Measurements from ENCODE around the gene RHBDF2. TPM values are rescaled to one million over a fixed set of nuclear protein-coding genes. Genes with fewer than 3 reads are reported as not detected.

RHBDF2 gene
- polyA plus RNA-seq, 1 donor (not counting 4 experiments of a cell fraction or from before 2014, with no cell fraction given): 14.9 TPM

DNA sequence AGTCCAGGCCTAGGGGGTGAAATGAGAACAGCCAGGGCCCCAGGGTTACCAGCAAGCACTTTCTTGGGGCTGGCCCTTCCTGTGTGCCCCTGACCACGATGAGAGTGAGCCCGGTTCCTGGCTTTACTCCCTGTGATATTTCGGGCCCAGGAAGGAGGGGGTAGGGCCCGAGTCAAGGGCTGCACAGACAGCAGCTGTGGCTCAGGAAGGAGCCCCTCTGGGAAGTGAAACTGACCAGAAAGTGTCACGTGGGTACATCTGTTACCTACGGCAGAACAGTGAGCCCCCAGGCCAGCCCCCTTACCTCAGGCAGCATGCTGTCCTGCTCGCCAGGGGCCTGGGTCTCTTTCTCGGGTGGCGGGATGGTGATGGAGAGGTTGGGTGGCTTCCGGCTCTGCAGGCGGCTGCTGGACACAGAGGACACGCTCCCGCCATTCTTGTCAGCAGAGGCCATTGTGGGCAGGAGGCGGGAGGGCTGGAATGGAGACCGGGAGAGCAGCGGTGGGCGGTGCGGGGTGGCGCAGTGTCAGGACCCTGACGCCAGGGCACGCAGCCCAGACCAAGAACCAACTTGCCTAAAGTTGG, 20.1 kb downstream of the RHBDF2 start:
- no peak for TF ChIP-seq EZH2 (IDR thresholded peaks at IDR 0.05; ENCODE audit: low read length)
- TF ChIP-seq, protein P1, sequence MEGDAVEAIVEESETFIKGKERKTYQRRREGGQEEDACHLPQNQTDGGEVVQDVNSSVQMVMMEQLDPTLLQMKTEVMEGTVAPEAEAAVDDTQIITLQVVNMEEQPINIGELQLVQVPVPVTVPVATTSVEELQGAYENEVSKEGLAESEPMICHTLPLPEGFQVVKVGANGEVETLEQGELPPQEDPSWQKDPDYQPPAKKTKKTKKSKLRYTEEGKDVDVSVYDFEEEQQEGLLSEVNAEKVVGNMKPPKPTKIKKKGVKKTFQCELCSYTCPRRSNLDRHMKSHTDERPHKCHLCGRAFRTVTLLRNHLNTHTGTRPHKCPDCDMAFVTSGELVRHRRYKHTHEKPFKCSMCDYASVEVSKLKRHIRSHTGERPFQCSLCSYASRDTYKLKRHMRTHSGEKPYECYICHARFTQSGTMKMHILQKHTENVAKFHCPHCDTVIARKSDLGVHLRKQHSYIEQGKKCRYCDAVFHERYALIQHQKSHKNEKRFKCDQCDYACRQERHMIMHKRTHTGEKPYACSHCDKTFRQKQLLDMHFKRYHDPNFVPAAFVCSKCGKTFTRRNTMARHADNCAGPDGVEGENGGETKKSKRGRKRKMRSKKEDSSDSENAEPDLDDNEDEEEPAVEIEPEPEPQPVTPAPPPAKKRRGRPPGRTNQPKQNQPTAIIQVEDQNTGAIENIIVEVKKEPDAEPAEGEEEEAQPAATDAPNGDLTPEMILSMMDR (optimal IDR thresholded peaks at IDR 0.05 in 1 of 3, IDR thresholded peaks at IDR 0.05 in 1 of 3, conservative IDR thresholded peaks at IDR 0.05 in 1 of 3; ENCODE audit: extremely low read depth in 1 of 3, insufficient read depth in 2 of 3, low read length in 3 of 3): no peak
- FAIRE-seq: no peak
- Histone ChIP-seq H3K36me3 (ENCODE audit: control insufficient read depth in 2 of 2, extremely low read depth in 1 of 2, insufficient read depth in 2 of 2, low read length in 2 of 2) (peaks cover 3 to 30% of the 10 kb centered on the region in 2 experiments), H3K4me3 (ENCODE audit: control insufficient read depth in 2 of 3, extremely low read depth in 1 of 3, insufficient read depth in 2 of 3, low read depth in 1 of 3, low read length in 3 of 3) (no peak overlapping the region), H3K4me2 (ENCODE audit: control insufficient read depth, extremely low read depth, insufficient read depth, low read depth, low read length) (no peak overlapping the region), H4K20me1 (ENCODE audit: control insufficient read depth, extremely low read depth, insufficient read depth, low read length) (no peaks in the 10 kb centered on the region), H2AFZ (ENCODE audit: control insufficient read depth, low read length) (no peak overlapping the region), H3K4me1 (ENCODE audit: control insufficient read depth, extremely low read depth, insufficient read depth, low read length) (peaks cover 6% of the 10 kb centered on the region), H3K9ac (ENCODE audit: control insufficient read depth, extremely low read depth, insufficient read depth, low read length) (no peak overlapping the region), H3K79me2 (ENCODE audit: control insufficient read depth, insufficient read depth, low read length) (no peaks in the 10 kb centered on the region), H3K27me3 (ENCODE audit: control insufficient read depth, extremely low read depth, insufficient read depth, low read length) (no peaks in the 10 kb centered on the region), H3K27ac (ENCODE audit: control insufficient read depth, insufficient read depth, low read length) (no peak overlapping the region), H3K9me1 (ENCODE audit: control insufficient read depth, extremely low read depth, insufficient read depth, low read length) (no peaks in the 10 kb centered on the region), H3K9me3 (ENCODE audit: control insufficient read depth, low read depth, low read length) (no peaks in the 10 kb centered on the region)
- dilution Hi-C loops (cut with MboI; ENCODE audit: extremely low pct_ligation_motif_present, low sequenced_read_pairs): no loop called here
- DNase-seq (ENCODE audit: low read depth, low spot score): no peak

DNA sequence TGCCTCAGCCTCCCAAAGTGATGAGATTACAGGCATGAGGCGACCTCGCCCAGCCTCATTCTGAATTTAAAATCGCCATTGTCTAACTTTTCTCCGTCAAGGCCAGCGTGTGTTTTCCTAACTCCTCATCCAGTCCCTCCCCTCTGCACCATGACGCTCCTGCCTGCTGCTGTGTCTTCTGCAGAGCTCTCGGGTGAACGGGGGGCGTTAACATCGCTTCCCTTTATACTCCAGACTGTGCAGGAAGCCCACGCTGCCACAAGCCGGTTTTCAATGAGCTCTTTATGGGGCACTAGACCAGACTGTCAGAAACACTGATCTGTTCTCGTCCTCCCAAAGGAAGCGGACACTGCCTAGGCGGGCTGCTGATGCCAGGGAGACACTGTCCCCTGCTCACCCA, 20.6 kb downstream of the RHBDF2 start:
- Histone ChIP-seq H3K79me2 (ENCODE audit: control insufficient read depth, insufficient read depth, low read length) (no peaks in the 10 kb centered on the region), H3K36me3 (ENCODE audit: control insufficient read depth in 2 of 2, extremely low read depth in 1 of 2, insufficient read depth in 2 of 2, low read length in 2 of 2) (peaks cover 3 to 30% of the 10 kb centered on the region in 2 experiments), H3K4me1 (ENCODE audit: control insufficient read depth, extremely low read depth, insufficient read depth, low read length) (peaks cover 6% of the 10 kb centered on the region), H3K27me3 (ENCODE audit: control insufficient read depth, extremely low read depth, insufficient read depth, low read length) (no peaks in the 10 kb centered on the region), H3K9me1 (ENCODE audit: control insufficient read depth, extremely low read depth, insufficient read depth, low read length) (no peaks in the 10 kb centered on the region), H3K4me3 (ENCODE audit: control insufficient read depth in 2 of 3, extremely low read depth in 1 of 3, insufficient read depth in 2 of 3, low read depth in 1 of 3, low read length in 3 of 3) (no peak overlapping the region), H4K20me1 (ENCODE audit: control insufficient read depth, extremely low read depth, insufficient read depth, low read length) (no peaks in the 10 kb centered on the region), H3K9ac (ENCODE audit: control insufficient read depth, extremely low read depth, insufficient read depth, low read length) (no peak overlapping the region), H2AFZ (ENCODE audit: control insufficient read depth, low read length) (no peak overlapping the region), H3K4me2 (ENCODE audit: control insufficient read depth, extremely low read depth, insufficient read depth, low read depth, low read length) (no peak overlapping the region), H3K9me3 (ENCODE audit: control insufficient read depth, low read depth, low read length) (no peaks in the 10 kb centered on the region), H3K27ac (ENCODE audit: control insufficient read depth, insufficient read depth, low read length) (no peak overlapping the region)
- FAIRE-seq: no peak
- TF ChIP-seq, protein P1 (optimal IDR thresholded peaks at IDR 0.05 in 1 of 3, IDR thresholded peaks at IDR 0.05 in 1 of 3, conservative IDR thresholded peaks at IDR 0.05 in 1 of 3; ENCODE audit: extremely low read depth in 1 of 3, insufficient read depth in 2 of 3, low read length in 3 of 3): no peak
- no peak for TF ChIP-seq EZH2 (IDR thresholded peaks at IDR 0.05; ENCODE audit: low read length)
- no peak for DNase-seq (ENCODE audit: low read depth, low spot score)
- dilution Hi-C loops (cut with MboI; ENCODE audit: extremely low pct_ligation_motif_present, low sequenced_read_pairs): no loop called here

Measured in keratinocyte (primary cell).